ENCODE data around the gene ZNF282.
"Not testable (repeated sequence)": the region's sequence is repeated elsewhere in the genome, so short reads cannot be mapped to it uniquely, and the experiment has no call there.

Gene ZNF282

DNA sequence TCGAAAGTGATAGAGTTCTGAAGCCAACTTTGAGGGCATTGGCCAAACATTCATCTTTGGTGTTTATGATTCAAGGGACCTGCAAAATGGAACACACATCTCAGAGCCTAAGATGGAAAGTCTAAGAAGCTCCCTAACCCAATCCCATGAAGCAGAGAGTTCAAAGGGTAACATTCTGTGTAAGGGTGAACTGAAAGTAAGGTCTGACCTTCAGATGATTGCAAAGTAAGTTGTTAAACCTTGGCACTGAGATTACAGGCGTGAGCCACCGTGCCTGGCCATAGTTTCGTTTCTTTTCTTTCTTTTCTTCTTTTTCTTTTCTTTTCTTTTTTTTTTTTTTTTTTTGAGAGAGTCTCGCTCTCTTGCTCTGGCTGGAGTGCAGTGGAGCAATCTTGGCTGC is 46.4 kb downstream of the ZNF282 start:
- TF ChIP-seq, protein P1, sequence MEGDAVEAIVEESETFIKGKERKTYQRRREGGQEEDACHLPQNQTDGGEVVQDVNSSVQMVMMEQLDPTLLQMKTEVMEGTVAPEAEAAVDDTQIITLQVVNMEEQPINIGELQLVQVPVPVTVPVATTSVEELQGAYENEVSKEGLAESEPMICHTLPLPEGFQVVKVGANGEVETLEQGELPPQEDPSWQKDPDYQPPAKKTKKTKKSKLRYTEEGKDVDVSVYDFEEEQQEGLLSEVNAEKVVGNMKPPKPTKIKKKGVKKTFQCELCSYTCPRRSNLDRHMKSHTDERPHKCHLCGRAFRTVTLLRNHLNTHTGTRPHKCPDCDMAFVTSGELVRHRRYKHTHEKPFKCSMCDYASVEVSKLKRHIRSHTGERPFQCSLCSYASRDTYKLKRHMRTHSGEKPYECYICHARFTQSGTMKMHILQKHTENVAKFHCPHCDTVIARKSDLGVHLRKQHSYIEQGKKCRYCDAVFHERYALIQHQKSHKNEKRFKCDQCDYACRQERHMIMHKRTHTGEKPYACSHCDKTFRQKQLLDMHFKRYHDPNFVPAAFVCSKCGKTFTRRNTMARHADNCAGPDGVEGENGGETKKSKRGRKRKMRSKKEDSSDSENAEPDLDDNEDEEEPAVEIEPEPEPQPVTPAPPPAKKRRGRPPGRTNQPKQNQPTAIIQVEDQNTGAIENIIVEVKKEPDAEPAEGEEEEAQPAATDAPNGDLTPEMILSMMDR (IDR thresholded peaks at IDR 0.05): no peak
- H3K36me3 ChIP-seq: no peaks in the 10 kb centered on the region

DNA sequence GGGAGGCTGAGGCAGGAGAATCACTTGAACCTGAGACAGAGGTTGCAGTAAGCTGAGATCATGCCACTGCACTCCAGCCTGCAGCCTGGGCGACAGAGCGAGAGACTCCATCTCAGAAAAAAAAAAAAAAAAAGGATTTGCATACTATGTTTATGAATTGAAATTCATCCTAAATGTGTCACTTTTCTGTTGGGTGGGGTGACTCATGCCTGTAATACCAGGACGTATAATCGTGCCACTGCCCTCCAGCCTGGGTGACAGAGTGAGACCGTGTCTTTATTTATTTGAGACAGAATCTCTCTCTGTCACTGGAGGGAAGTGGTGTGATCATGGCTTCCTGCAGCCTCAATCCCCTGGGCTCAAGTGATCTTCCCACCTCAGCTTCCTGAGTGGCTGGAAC is 49.9 kb downstream of the ZNF282 start:
- Histone ChIP-seq H3K9me3 (no peaks in the 10 kb centered on the region), H3K4me3 (ENCODE audit: low read depth in 1 of 2, low read length in 1 of 2) (no peak overlapping the region), H3K27me3 (no peaks in the 10 kb centered on the region), H3K36me3 (peaks cover 3% of the 10 kb centered on the region), H3K4me1 (ENCODE audit: control insufficient read depth in 1 of 2, insufficient read depth in 1 of 2, low read depth in 1 of 2, low read length in 1 of 2) (peaks cover 6 to 8% of the 10 kb centered on the region in 2 experiments), H3K27ac (no peak overlapping the region)
- TF ChIP-seq, protein P1 (IDR thresholded peaks at IDR 0.05): no peak

More for the DNA sequence above, 46.4 kb downstream of the ZNF282 start:
- H3K4me3 ChIP-seq (ENCODE audit: low read depth in 1 of 2, low read length in 1 of 2): no peak overlapping the region
- no peaks in the 10 kb centered on the region for H3K9me3 ChIP-seq
- H3K27me3 ChIP-seq: peaks cover 10% of the 10 kb centered on the region
- peaks cover 16 to 18% of the 10 kb centered on the region in 2 experiments for H3K4me1 ChIP-seq (ENCODE audit: control insufficient read depth in 1 of 2, insufficient read depth in 1 of 2, low read depth in 1 of 2, low read length in 1 of 2)
- no peak overlapping the region for H3K27ac ChIP-seq

DNA sequence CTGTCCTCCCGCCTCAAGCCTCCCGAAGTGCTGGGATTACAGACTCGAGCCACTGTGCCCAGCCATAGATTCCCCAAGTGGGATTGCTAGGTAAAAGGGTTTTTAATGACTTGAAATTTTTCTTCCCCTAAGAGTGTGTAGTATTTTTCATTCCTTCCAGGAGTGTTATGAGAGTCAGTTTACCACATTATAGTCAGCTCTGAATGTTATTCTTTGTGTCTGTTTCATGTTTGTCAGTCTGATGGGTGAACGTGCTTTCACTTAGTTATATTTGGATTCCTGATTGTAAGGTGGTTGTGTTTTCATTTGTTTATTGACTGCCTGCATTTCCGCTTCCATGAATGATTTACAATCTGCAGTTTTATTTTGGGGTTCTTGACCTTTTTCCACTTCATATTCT is 50.4 kb downstream of the ZNF282 start:
- Histone ChIP-seq H3K9me3 (no peaks in the 10 kb centered on the region), H3K27ac (no peak overlapping the region), H3K4me1 (ENCODE audit: control insufficient read depth in 1 of 2, insufficient read depth in 1 of 2, low read depth in 1 of 2, low read length in 1 of 2) (peaks cover under 1 to 3% of the 10 kb centered on the region in 2 experiments), H3K4me3 (ENCODE audit: low read depth in 1 of 2, low read length in 1 of 2) (no peak overlapping the region), H3K36me3 (peaks cover 8% of the 10 kb centered on the region), H3K27me3 (no peaks in the 10 kb centered on the region)
- TF ChIP-seq, protein P1 (IDR thresholded peaks at IDR 0.05): no peak

DNA sequence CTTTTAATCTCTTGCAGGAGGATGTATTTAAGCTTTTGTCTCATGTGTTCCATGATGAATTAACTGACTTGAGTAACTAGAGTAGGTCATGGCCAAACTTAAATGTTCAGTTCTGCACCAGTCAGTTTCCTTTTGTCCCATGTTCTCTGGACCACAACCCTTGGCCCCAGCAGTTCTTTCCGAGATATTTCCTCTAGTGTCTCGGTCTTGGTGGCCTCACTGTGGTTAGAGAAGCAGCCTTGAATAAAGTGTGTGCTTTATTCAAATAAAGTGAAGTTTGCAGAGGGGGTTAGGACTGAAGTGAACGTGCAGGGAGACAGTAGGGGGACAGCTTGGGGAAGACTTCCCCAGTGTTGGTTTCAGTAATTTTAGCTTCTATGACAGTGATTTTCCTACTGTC is 53.4 kb downstream of the ZNF282 start:
- Histone ChIP-seq H3K4me1 (ENCODE audit: control insufficient read depth in 1 of 2, insufficient read depth in 1 of 2, low read depth in 1 of 2, low read length in 1 of 2) (no peaks in the 10 kb centered on the region), H3K27ac (no peak overlapping the region), H3K4me3 (ENCODE audit: low read depth in 1 of 2, low read length in 1 of 2) (no peak overlapping the region), H3K36me3 (peaks cover 35% of the 10 kb centered on the region), H3K9me3 (no peaks in the 10 kb centered on the region), H3K27me3 (no peaks in the 10 kb centered on the region)
- TF ChIP-seq, protein P1 (IDR thresholded peaks at IDR 0.05): no peak

DNA sequence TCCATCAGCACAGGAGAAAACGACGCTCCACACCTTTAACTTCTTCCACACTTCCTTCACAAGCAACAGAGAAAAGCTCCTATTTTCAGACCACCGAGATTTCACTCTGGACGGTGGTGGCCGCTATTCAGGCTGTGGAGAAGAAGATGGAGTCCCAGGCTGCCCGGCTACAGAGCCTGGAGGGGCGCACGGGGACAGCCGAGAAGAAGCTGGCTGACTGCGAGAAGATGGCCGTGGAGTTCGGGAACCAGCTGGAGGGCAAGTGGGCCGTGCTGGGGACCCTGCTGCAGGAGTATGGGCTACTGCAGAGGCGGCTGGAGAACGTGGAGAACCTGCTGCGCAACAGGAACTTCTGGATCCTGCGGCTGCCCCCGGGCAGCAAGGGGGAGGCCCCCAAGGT is 54.8 kb downstream of the ZNF282 start:
- not testable (repeated sequence) for H3K4me1 ChIP-seq (ENCODE audit: control insufficient read depth in 1 of 2, insufficient read depth in 1 of 2, low read depth in 1 of 2, low read length in 1 of 2); H3K4me3 ChIP-seq (ENCODE audit: low read depth in 1 of 2, low read length in 1 of 2); H3K9me3 ChIP-seq; H3K27ac ChIP-seq; H3K27me3 ChIP-seq
- H3K36me3 ChIP-seq: peaks cover 49% of the 10 kb centered on the region

DNA sequence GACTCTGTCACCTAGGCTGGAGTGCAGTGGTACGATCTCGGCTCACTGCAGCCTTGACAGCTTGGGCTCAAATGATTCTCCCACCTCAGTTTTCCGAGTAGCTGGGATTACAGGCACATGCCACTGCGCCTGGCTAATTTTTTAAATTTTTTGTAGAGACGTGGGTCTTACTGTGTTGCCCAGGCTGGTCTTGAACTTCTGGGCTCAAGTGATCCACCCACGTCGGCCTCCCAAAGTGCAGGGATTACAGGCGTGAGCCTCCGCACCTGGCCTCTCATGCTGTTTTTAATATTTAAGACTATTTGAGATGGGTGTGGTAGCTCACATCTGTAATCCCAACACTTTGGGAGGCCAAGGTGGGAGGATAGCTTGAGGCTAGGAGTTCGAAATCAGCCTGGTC is 56.2 kb downstream of the ZNF282 start:
- H3K9me3 ChIP-seq; H3K27ac ChIP-seq; H3K27me3 ChIP-seq; H3K4me3 ChIP-seq (ENCODE audit: low read depth in 1 of 2, low read length in 1 of 2); H3K4me1 ChIP-seq (ENCODE audit: control insufficient read depth in 1 of 2, insufficient read depth in 1 of 2, low read depth in 1 of 2, low read length in 1 of 2): not testable (repeated sequence)
- peaks cover 60% of the 10 kb centered on the region for H3K36me3 ChIP-seq

DNA sequence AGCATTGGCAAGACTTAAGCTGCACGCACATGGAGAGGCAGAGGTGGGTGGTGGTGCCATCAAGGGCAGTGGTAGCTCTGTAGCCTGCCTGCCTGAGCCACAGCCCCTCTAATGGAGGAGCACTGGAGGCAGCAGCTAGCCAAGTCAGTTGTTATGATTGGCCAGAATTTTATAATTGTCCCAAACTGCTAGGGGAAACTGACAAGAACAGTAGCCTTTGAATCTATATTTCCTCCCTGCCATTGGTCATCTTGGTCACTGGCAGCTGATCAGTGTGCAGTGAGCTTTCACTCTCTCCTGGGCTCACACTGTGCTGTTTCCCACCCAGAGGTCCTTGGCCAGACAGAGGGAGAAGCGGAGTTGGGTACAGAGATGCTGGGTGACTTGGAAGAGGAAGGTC is 57.0 kb downstream of the ZNF282 start:
- Histone ChIP-seq H3K27me3 (no peaks in the 10 kb centered on the region), H3K27ac (no peak overlapping the region), H3K4me1 (ENCODE audit: control insufficient read depth in 1 of 2, insufficient read depth in 1 of 2, low read depth in 1 of 2, low read length in 1 of 2) (no peaks in the 10 kb centered on the region), H3K36me3 (peaks cover 60% of the 10 kb centered on the region), H3K4me3 (ENCODE audit: low read depth in 1 of 2, low read length in 1 of 2) (no peak overlapping the region), H3K9me3 (no peaks in the 10 kb centered on the region)
- TF ChIP-seq, protein P1 (IDR thresholded peaks at IDR 0.05): no peak

All from neutrophil (primary cell).